GM19455 (cell line): ENCODE data around the gene TLR10.
"Not testable (repeated sequence)": the region's sequence is repeated elsewhere in the genome, so short reads cannot be mapped to it uniquely, and the experiment has no call there.

ENCODE experiments used
- ATAC-seq: cut with Tn5 transposase; IDR thresholded peaks from one replicate; pipeline ENCODE4 v1.9.1; 2021; ENCODE audit not compliant: unreplicated experiment

The TLR10 gene

DNA sequence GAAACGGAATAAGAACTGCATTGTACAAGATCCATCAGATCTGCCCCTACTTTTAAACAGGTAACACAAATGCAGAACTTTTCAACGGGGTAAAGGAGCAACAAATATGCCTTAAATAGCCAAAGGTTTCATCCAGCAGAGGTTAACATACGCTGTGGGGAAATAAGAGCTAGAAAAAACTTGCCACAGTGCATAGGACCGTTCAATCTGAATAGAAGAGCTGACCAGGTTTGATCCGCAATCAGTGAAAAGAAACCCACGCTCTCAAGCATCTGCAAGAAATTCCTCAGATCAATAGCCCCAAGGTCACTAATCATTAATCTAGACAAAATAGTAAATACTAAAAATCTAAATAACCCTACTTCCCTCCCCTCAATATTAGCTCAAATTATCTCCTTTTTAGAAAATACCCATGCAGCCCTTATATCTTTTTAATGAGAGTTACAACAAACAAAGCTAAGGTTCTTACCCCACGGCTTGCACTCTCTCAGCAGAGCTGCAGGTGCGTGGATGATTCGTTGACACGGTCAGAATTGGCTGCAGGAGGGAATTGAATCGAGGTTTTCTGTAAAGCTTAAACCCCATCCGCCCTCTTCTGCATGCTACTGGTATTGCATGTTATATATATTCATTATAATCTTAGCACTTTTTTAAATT lies at the start of gene TLR10:
Gene TLR10, minus strand, starts transcription at position 539 of the 657 bp plus-strand sequence. CDS start 7,400 bp downstream, outside the sequence.
- peak; percentile 61 for ATAC-seq

- no peak for ATAC-seq
These were observed 49.4 kb upstream of the TLR10 start for GRCh38 chr4:38832206-38832605.

GRCh38 chr4:38831653-38832052 lies 48.9 kb upstream of the TLR10 start:
- ATAC-seq, result no peak

- ATAC-seq, result no peak
These were observed 46.4 kb upstream of the TLR10 start for GRCh38 chr4:38829237-38829636.

DNA sequence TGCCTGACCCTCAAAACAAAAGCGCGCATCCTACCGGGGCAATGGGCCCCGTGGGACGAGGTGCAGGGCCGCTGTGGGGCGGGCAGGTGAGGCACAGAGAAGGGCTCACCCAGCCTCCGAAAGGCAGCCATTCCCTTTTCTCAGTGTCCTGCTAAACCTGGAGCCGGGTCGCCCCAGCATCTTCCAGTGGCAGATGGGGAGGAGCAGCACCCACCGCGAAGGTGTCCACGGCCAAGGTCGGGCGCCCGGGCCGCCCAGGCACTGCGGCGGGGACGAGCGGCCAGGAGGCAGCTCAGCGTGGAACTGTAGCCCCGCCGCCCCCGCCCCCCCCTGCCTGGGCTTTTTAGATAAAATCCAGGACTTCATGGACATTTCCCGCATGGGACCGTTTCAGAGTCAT lies 41.0 kb upstream of the TLR10 start:
- no peak for ATAC-seq

DNA sequence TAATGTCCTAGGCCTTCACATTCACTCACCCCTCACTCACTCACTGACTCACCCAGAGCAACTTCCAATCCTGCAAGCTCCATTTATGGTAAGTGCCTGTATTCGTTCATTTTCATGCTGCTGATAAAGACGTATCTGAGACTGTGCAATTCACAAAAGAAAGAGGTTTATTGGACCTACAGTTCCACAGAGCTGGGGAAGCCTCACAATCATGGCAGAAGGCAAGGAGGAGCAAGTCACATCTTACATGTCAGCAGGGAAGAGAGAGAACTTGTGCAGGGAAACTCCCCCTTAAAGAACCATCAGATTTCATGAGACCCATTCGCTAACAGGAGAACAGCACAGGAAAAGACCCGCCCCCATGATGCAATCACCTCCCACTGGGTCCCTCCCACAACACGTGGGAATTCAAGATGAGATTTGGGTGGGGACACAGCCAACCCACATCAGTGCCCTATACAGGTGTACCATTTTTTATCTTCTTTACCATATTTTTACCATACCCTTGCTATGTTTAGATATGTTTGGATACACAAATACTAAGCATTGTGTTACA lies 40.0 kb upstream of the TLR10 start:
- no peak for ATAC-seq

- ATAC-seq, result no peak
These were observed 38.9 kb upstream of the TLR10 start for GRCh38 chr4:38821739-38822138.

DNA sequence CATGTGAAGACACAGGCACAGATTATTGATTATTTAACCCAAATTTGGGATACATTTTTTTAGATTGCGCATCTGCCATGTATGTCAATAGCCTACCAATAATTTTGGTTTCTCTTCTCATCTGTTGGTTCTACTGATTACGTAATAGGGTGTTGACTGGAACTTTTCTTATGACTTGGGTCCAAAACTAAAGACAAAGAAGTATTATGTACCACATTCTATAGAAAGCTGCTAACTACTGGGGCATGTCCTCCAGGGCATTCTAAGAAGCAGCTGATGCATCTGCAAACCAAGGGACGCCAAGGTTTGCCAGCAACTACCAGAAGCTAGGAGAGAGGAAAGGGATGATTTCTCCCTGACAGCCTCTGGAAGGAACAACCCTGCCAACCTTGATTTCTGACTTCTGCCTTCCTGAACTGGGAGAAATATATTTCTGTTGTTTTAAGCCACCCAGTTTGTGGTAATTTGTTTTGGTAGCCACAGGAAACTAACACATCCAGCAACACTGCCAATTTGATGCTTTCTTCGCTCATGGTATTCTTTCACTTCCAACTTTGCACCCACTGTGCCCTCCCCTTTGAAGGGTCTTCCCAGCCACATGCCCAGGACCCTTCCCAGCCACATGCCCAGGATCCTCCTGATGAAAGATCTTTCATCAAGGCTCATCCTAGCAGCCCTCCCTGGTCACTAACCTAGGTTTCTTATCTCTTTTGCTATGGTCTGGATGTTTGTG lies 37.7 kb upstream of the TLR10 start:
- ATAC-seq, result no peak

DNA sequence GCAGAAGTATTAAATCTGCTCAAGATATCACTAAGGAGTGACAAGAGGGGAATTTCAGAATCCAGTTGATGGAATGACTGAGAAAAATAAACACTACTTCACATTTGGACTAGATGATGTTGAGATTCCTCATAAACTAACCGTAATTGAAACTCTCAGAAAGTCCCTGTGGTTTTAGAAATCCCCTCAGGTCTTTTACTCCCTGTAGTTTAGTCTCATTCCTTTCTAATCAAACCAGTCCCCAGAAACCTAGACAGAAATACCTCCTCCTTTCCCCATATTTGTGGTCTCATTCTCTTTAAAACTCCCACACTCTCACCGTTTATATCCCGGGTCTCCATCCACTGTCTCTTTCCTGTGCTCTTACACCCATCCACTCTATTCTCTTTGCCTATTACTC lies 36.8 kb upstream of the TLR10 start:
- ATAC-seq, result no peak

DNA sequence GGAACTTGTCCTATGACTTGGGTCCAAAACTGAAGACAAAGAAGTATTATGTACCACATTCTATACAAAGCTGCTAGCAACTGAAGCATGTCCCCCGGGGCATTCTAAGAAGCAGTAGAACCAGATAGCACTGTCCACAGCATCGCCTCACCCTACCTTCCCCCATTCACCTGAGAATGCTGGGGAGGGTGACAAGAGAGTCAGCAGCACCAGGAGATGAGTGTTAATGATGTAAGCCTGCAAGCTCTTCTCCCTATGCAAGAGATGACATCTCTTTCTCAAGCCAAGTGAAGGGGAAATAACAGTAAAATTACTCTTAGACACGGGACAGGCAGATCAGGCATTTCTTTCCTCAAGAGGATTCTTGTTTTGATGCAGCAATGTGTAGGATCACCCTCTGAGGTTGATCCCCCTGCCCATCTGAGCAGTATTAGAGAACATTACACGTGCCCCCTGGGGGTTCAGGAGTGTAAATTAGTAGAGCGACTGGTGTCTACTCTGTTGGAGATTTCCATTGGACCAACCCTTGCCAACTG lies 35.7 kb upstream of the TLR10 start:
- no peak for ATAC-seq

- ATAC-seq, result no peak
These were observed 33.3 kb upstream of the TLR10 start for GRCh38 chr4:38815885-38816782.

DNA sequence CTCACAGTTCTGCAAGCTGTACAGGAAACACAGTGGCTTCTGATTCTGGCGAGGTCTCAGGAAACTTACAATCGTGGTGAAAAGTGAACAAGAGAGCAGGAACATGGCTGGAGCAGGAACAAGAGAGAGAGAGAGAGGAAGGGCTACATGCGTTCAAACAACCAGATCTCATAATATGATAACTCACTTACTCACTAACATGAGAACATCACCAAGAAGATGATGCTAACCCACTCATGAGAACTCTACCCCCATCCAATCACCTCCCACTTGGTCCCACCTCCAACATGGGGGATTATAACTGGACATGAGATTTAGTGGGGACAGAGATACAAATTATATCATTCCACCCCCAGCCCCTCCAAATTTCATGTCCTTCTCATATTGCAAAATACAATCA lies 31.6 kb upstream of the TLR10 start:
- ATAC-seq, result no peak

DNA sequence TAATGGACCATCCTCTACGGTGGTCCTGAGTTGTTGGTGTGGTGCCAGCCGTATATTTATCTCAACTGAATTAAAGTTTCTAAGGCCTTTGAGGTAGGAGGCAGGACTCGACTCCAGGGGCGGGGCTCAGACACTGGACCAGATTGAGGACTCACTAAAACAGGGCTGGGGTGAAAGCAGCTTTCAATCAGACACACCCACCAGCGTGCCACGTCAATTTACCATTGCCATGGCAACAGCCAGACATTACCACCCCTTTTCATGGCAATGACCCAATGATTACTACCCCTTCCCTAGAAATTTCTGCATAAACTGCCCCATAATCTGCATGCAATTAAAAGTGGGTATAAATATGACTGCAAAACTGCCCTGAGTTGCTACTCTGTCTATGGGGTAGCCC lies 28.5 kb upstream of the TLR10 start:
- ATAC-seq, result no peak

DNA sequence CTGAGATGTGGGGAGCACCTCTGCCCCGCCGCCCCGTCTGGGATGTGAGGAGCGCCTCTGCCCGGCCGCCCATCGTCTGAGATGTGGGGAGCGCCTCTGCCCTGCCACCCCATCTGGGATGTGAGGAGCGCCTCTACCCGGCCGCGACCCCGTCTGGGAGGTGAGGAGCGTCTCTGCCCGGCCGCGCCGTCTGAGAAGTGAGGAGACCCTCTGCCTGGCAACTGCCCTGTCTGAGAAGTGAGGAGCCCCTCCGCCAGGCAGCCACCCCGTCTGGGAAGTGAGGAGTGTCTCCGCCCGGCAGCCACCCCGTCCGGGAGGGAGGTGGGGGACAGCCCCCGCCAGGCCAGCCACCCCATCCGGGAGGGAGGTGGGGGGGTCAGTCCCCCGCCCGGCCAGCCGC lies 24.7 kb upstream of the TLR10 start:
- not testable (repeated sequence) for ATAC-seq

- not testable (repeated sequence) for ATAC-seq
These were observed 23.5 kb upstream of the TLR10 start for GRCh38 chr4:38806251-38806650.

GRCh38 chr4:38805530-38806145 lies 22.8 kb upstream of the TLR10 start:
- peak; percentile 84 for ATAC-seq

DNA sequence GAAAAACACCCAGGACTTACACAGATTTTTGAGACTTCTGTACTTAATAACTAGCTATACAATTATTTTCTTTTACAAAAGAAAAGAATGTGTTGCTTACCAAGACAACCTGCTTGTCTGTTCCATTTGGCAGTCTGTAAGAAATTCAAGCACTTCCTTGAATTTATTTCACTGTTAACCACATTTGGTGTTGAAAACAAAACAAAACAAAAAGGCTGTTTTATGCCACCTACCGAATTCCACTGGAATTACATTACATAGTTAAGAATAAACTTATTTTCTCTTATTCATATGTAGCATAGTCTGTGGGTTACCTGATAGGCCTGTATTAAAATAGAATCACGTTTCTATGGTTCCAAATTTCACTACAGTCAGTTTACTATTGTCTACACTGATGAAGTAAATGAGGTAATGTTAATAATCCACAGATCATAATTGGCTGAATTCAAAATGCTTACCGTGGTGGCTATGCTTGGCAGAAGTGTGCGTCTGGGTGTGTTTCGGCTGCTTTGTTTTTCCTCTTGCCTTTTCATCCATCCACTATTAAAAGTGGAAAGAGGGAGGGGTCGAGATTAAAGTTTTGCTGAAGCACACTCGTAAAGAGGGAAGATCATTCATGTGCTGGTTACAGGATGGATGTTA lies 22.0 kb upstream of the TLR10 start, which contains the start of gene TLR1:
Gene TLR1, minus strand, starts transcription at position 138 of the 642 bp plus-strand sequence. CDS start 5,960 bp downstream, outside the sequence.
- peak; percentile 27 for ATAC-seq

DNA sequence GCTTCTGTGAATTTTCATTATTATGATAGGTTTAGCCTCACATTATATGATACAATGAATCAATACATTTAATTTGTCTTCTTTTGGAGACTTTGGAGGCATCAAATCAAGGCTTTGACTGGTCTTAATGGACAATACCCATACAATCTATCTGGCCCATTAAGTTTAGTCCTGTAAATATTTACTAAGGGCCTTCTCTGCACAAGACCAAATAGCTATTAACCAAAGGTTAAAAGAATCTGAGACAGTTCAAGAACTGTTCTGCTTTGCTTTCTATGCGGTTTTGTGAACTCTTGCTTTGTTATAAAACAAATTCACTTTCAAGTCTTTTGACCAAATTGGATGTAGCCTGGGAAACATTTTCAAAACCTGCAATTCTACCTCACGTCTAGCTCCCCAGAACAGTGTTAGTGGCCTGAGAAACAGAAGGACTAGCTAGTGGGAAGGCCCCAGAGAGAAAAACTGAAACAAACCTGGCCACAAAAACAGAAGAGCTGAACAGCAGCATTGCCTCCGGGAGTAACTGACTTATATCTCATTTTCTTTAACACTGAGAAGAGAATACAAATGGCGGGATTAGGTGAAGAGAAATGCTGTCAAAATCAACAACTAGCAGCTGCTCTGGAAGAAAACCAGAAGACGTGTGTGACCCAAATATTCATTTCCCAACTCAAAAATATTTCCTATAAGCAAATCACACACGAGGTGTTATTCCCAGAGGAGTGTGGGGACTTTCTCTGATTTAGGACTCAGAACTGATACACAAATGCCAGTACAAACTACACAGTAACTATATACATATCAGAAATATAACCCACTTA lies 21.3 kb upstream of the TLR10 start:
- peak; percentile 57 for ATAC-seq
